AG10803 (cell line): ENCODE results near the gene C17orf113.
A peak's percentile ranks its signal among the peaks of the same experiment; 100 is the strongest.

Experiments
- DNase-seq: peaks from one replicate; pipeline ENCODE4 v3.0.0; 2010; ENCODE audit warnings: low read depth
- H3K4me3 ChIP-seq: 2 replicates; pipeline ENCODE4 v1.5.1; 2011; ENCODE audit warnings: mild to moderate bottlenecking, low read length, control low read depth
- TF ChIP-seq, protein P1 (sequence below): conservative IDR thresholded peaks from 2 replicates; pipeline ENCODE4 v1.5.1; 2011; ENCODE audit warnings: mild to moderate bottlenecking, low read length, control low read depth, inconsistent platforms

C17orf113 gene

DNA sequence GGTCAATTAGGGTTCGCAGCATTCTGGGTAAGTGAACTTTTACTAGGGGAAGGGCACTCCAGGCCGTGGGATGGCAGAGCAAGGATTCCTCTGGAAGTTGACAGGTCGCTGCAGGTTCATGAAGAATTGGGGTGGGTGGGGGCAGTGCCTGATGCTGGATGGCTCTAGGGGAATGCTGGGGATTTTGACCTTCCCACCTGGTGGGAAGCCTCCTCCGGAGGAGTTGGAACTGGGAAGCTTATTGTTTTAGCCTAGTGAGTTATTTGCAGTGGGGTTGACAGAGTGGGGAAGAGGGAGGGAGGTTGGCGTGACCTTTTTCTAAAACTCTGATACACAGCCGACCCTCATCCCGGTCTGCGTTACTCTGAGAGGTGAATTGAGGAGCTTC lies 606 bp upstream of the C17orf113 start:
- no peak overlapping the region; the same call in none of the 2 replicates for H3K4me3 ChIP-seq
- no peak for DNase-seq
- TF ChIP-seq, protein P1, sequence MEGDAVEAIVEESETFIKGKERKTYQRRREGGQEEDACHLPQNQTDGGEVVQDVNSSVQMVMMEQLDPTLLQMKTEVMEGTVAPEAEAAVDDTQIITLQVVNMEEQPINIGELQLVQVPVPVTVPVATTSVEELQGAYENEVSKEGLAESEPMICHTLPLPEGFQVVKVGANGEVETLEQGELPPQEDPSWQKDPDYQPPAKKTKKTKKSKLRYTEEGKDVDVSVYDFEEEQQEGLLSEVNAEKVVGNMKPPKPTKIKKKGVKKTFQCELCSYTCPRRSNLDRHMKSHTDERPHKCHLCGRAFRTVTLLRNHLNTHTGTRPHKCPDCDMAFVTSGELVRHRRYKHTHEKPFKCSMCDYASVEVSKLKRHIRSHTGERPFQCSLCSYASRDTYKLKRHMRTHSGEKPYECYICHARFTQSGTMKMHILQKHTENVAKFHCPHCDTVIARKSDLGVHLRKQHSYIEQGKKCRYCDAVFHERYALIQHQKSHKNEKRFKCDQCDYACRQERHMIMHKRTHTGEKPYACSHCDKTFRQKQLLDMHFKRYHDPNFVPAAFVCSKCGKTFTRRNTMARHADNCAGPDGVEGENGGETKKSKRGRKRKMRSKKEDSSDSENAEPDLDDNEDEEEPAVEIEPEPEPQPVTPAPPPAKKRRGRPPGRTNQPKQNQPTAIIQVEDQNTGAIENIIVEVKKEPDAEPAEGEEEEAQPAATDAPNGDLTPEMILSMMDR, result no peak

DNA sequence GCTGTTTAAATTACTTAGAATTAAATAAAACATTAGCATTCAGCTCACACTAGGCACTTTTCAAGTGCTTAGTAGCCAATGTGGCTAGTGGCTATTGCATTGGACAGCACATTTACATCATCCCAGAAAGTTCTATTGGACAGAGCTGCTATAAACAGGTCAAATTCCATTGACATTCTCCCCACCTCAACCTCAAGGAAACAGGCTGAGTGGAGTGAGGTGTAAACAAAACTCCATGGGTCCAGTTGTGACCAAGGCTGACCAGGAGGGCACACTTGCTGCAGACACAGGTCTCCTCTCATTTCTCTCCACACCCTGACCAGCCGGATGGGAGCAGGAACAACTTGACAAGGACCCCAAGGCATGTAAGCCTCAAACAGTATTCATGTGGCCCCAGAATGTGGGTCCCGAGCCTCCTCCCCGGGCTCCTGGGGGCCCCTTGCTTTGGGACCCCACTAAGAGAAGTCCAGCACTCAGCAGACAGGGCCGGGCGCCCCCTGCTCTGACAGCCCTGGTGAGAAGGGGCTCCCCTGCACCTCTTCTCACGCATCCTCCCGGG lies 488 bp downstream of the C17orf113 start:
- no peak for DNase-seq
- TF ChIP-seq, protein P1, result no peak
- H3K4me3 ChIP-seq, result peak overlapping the region; percentile 46

DNA sequence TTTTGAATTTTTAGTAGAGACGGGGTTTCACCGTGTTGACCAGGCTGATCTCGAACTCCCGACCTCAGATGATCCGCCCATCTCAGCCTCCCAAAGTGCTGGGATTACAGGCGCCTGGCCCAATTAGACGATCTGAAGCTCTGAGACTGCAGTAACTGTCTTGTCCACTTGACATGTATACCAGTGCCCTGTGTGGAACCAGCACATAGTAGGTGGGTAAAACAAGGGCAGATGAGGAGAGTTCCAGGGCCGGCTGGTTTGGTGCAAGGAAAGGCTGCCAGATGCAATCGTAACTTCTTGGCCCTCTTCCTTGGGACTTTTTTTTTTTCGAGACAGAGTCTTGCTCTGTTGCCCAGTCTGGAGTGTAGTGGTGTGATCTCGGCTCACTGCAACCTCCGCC lies 3.1 kb downstream of the C17orf113 start:
- DNase-seq, result no peak
- no peak overlapping the region for H3K4me3 ChIP-seq
- TF ChIP-seq, protein P1, result no peak

DNA sequence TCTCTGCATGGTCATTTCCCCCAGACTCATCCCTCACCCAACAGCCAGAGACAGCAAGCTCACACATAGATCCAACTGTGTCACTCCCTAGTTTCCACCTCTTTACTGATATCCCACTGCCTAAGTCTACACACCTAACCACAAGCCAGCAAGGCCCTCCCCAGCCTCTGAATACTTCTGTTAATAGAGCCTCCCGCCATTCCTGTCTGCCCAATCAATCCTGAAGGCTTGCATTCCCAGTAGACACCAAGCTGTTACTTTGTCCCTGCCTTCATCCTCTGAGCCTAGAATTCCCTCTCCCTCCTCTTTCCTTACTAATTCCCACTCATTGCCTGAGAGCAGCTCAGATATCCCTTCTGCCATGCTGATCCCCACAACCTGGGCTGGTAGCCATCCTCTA lies 4.7 kb downstream of the C17orf113 start:
- TF ChIP-seq, protein P1, result no peak
- H3K4me3 ChIP-seq, result no peak overlapping the region
- DNase-seq, result no peak

DNA sequence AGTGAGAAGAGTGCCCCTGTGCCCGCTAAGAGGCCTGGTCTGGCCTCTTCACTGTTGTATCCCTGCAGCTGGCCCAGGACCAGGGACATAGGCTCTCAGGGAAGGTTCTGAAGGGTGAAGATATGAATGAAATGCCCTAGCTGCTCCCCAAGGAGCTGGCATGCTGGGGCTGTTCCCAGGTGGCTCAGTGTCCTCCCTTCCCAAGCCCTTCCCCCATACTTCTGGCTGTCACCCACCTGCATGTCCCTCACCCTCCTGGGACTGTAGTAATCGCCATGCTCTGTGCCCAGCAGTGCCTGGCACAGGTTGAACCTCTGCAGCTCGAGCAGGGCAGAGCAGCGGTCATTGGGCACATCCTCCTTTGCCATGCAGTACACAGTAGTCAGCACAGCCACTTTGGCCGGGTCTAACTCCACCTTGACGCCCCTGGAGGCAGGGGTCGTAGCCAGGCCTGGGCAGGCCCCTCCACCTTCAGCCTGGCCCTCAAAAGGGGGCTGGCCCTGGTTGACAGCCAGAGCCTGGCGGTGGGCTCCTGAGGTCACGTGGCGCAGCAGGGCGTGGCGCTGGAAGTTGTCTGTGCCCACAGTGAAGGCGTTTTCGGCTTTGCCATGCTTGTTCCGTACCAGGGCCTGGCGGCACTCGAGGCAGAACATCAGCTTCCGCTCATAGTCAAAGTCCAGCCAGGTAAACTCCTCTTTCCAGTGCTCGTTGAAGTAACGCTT lies 7.6 kb downstream of the C17orf113 start:
- TF ChIP-seq, protein P1, result no peak
- no peak overlapping the region for H3K4me3 ChIP-seq
- DNase-seq, result no peak

DNA sequence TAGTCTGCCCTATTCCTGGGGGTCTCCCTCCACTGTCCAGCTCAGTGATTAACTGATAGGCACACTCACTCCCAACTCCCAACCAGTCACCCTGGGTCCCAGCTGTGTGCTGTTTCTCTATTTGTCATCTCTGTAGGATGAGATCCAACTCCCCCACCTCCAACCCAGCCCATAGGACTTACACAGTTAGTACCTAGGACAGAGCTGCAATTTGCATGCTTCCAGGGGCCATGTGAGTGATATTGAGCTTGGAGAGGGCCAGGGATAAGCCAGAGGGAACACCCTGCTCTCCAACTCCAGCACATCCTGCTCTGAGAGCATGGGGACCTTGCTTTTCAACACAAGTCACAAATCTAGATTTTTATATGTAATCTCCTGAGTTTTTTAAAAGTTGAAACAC lies 8.8 kb downstream of the C17orf113 start:
- TF ChIP-seq, protein P1, result no peak
- no peak overlapping the region for H3K4me3 ChIP-seq
- DNase-seq, result no peak

DNA sequence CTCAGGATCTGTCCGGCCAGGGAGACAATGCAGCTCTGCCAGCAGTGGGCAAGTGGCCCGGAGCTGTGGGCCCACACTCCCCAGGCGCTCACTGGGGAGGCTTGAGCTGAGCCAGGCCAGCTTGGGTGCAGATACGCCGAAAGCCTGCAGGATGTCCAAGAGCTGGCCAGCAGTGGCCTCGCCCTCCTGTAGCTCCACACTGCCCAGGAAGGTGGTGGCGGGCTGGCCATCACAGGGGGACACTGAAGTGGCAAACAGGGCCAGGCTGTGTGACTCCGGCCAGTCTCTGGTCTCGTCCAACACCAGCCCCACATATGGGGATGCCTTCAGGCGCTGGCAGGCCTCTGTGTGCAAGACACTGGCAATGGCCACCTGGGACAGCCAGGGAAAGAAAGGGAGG lies 9.6 kb downstream of the C17orf113 start:
- no peak for DNase-seq
- H3K4me3 ChIP-seq, result no peak overlapping the region
- TF ChIP-seq, protein P1, result no peak
